HUES6 (cell line): ENCODE data around the gene CYTH1.

Experiments used
- H3K27ac ChIP-seq: 2 replicates; pipeline ENCODE4 v1.7.0; 2013; ENCODE audit warnings: low read depth, mild to moderate bottlenecking, low read length, inconsistent platforms
- H3K27me3 ChIP-seq: 2 replicates; pipeline ENCODE4 v1.6.1; 2013; ENCODE audit warnings: low read length; ENCODE audit not compliant: control insufficient read depth, insufficient read depth
- H3K36me3 ChIP-seq: 2 replicates; pipeline ENCODE4 v1.6.1; 2013; ENCODE audit warnings: low read length; ENCODE audit not compliant: control insufficient read depth, insufficient read depth
- H3K4me1 ChIP-seq: 2 replicates; pipeline ENCODE4 v1.6.1; 2013; ENCODE audit warnings: low read length; ENCODE audit not compliant: control insufficient read depth, insufficient read depth
- H3K4me3 ChIP-seq: 2 replicates; pipeline ENCODE4 v1.5.1; 2013; ENCODE audit warnings: low read depth, low read length
- H3K9ac ChIP-seq: one replicate; pipeline ENCODE4 v1.6.1; 2013; ENCODE audit warnings: mild to moderate bottlenecking, low read length
- H3K9me3 ChIP-seq: 2 replicates; pipeline ENCODE4 v1.6.1; 2013; ENCODE audit warnings: low read depth, low read length; ENCODE audit not compliant: control insufficient read depth, insufficient read depth

CYTH1 gene

DNA sequence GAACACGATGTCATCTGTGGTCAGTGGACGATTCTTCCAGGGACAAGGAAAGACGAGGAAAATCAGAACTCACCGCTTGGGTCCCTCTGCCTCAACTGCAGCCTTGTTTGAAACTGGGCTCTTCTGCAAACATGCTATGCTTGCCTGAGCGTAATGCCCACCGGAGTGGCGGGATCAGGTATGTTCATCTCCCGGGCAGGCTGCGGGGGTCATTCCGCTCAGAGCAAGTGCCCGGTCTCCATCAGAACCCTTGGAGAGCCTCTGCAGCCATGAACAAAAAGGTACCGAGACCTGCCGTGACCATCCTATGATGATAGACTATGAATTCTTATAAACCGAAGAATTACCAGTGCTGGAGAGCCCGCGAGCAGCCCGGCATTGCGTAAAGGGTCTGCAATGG, 140.4 kb downstream of the CYTH1 start:
- Histone ChIP-seq H3K4me1 (no peaks in the 10 kb centered on the region), H3K9ac (no peak overlapping the region), H3K9me3 (no peaks in the 10 kb centered on the region), H3K27ac (no peak overlapping the region), H3K36me3 (no peaks in the 10 kb centered on the region), H3K27me3 (no peaks in the 10 kb centered on the region), H3K4me3 (no peak overlapping the region)

DNA sequence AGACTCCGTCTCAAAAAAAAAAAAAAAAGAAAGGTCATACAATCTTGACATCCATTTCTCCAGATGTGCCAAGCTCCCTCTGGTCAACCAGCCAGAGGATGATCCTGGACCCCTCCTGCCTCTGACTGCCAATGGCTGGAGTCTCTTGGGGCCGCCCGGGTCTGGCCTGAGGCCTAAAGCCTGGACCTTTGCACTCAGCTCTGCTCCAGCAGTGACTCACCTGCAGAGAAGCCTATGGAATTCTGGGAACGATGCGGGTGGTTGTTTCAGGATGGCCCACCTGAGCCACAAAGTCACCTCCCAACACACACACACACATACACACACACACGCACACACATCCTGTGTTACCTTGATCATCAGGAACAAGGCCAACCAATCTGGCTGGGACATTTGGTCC, 140.8 kb downstream of the CYTH1 start:
- H3K4me3 ChIP-seq: no peak overlapping the region

DNA sequence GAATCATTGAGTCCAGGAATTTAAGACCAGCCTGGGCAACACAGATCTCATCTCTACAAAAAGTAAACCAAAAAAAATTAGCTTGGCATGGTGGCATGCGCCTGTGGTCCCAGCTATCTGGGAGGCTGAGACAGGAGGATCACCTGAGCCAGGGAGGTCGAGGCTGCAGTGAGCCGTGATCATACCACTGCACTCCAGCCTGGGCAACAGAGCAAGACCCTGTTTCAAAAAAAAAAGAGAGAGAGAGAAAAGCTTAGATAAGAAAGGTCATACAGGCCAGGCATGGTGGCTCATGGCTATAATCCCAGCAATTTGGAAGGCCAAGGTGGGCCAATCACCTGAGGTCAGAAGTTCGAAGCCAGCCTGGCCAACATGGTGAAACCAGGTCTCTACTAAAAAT, 141.4 kb downstream of the CYTH1 start:
- H3K27me3 ChIP-seq: no peaks in the 10 kb centered on the region
- no peaks in the 10 kb centered on the region for H3K36me3 ChIP-seq
- H3K27ac ChIP-seq: no peak overlapping the region
- no peaks in the 10 kb centered on the region for H3K9me3 ChIP-seq
- H3K9ac ChIP-seq: no peak overlapping the region
- H3K4me3 ChIP-seq: no peak overlapping the region
- H3K4me1 ChIP-seq: no peaks in the 10 kb centered on the region

More for the DNA sequence above, 140.8 kb downstream of the CYTH1 start:
- Histone ChIP-seq H3K36me3 (no peaks in the 10 kb centered on the region), H3K4me1 (no peaks in the 10 kb centered on the region), H3K9ac (no peak overlapping the region), H3K9me3 (no peaks in the 10 kb centered on the region), H3K27me3 (no peaks in the 10 kb centered on the region), H3K27ac (no peak overlapping the region)

GRCh38 chr17:78637643-78638420, 144.2 kb downstream of the CYTH1 start:
- Histone ChIP-seq H3K4me1 (no peaks in the 10 kb centered on the region), H3K9me3 (no peaks in the 10 kb centered on the region), H3K27me3 (no peaks in the 10 kb centered on the region), H3K9ac (no peak overlapping the region), H3K27ac (no peak overlapping the region), H3K36me3 (no peaks in the 10 kb centered on the region), H3K4me3 (no peak overlapping the region)

DNA sequence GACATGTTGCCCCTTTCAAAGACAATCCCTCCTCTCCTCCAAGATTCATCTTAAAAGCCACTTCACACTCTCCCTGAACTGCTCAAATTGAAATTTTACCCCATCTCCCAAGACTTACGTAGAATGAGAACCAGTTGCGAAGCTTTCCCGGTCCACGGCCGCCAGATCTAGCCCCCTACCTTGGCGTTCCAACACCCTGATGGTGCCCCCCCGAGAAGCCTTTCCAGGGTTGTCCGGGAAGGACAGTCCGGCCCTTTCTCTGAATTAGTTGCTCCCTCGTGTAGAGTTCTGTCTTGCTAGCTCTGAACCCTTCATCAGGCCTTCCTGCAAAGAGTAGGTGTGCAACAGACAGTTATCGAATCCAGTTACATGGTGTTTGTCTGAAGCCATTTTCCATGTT, 144.9 kb downstream of the CYTH1 start:
- H3K27ac ChIP-seq: no peak overlapping the region
- no peaks in the 10 kb centered on the region for H3K36me3 ChIP-seq
- no peak overlapping the region for H3K4me3 ChIP-seq
- H3K4me1 ChIP-seq: no peaks in the 10 kb centered on the region
- no peaks in the 10 kb centered on the region for H3K27me3 ChIP-seq
- no peaks in the 10 kb centered on the region for H3K9me3 ChIP-seq
- no peak overlapping the region for H3K9ac ChIP-seq

DNA sequence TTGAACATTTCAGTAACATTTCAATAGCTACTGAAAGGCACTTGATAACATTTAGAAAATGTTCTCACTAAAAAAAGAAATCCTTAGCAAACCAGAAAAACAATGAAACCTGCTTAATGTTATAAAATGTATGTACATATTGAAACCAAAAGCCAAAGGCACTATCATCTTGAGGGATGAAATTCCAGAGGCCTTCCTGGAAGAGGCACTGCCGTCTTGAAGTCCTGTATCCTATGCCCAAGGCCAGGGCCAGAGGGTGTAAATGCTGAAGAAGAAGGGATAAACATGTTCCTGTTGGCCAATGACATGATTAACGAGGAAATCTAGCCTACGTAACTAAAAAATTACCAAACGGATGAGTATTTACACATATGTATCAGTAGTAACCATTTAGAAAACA, 147.9 kb downstream of the CYTH1 start:
- Histone ChIP-seq H3K27ac (no peak overlapping the region), H3K9me3 (no peaks in the 10 kb centered on the region), H3K4me3 (no peak overlapping the region), H3K27me3 (no peaks in the 10 kb centered on the region), H3K4me1 (no peaks in the 10 kb centered on the region), H3K36me3 (no peaks in the 10 kb centered on the region), H3K9ac (no peak overlapping the region)

DNA sequence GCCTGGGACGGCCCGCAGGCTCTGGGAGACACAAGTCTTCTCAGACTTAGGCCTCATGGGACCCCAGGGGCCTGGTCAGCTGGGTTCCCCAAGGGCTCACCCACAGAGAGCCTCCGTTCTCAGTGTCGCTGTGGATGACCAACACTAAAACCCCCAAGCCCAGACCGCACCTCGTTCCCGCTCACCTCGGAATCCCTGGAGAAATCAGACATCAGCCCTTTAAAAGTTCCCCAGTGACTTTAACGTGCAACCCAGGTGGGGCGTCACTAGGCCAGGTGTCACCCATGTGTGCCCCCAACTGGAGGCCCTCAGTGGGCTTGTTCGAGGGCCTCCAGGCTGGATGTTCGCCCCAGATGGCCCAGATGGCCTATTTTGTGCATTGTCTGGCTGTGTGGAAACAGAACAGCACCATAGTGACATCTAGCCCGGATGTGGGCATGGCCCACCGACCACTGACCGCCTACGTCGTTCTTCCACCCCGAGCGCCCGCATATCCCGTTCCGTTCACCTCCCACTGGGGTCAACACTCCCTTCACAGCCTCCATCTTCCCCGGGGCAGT, 152.6 kb downstream of the CYTH1 start:
- H3K27me3 ChIP-seq: no peaks in the 10 kb centered on the region
- no peak overlapping the region for H3K4me3 ChIP-seq
- no peak overlapping the region for H3K27ac ChIP-seq
- no peak overlapping the region for H3K9ac ChIP-seq
- no peaks in the 10 kb centered on the region for H3K9me3 ChIP-seq
- no peaks in the 10 kb centered on the region for H3K36me3 ChIP-seq
- H3K4me1 ChIP-seq: no peaks in the 10 kb centered on the region

GRCh38 chr17:78628547-78629435, 153.3 kb downstream of the CYTH1 start:
- no peaks in the 10 kb centered on the region for H3K9me3 ChIP-seq
- H3K4me3 ChIP-seq: no peak overlapping the region
- H3K27ac ChIP-seq: no peak overlapping the region
- no peaks in the 10 kb centered on the region for H3K4me1 ChIP-seq
- no peaks in the 10 kb centered on the region for H3K27me3 ChIP-seq
- H3K36me3 ChIP-seq: no peaks in the 10 kb centered on the region
- H3K9ac ChIP-seq: no peak overlapping the region

- Histone ChIP-seq H3K27ac (no peak overlapping the region), H3K4me1 (no peaks in the 10 kb centered on the region), H3K4me3 (no peak overlapping the region), H3K27me3 (no peaks in the 10 kb centered on the region), H3K36me3 (no peaks in the 10 kb centered on the region), H3K9ac (no peak overlapping the region), H3K9me3 (no peaks in the 10 kb centered on the region)
Measured at GRCh38 chr17:78624324-78625151, 157.5 kb downstream of the CYTH1 start.
